Karpas-422 (cell line): Measurements from ENCODE around the gene APOC3. TPM values are rescaled to one million over a fixed set of nuclear protein-coding genes. Genes with fewer than 3 reads are reported as not detected.
A peak's percentile ranks its signal among the peaks of the same experiment; 100 is the strongest.

Experiments used
- DNase-seq: peaks from one replicate; pipeline ENCODE4 v3.0.0-alpha.2; 2015
- H2AFZ ChIP-seq: fragments of 200-600 bp; sonication (generic); 2 replicates; pipeline ENCODE4 v1.6.1; 2014; ENCODE audit warnings: antibody characterized with exemption, low read length, mixed read lengths
- H3K27ac ChIP-seq: fragments of 200-600 bp; sonication (generic); 2 replicates; pipeline ENCODE4 v1.5.1; 2014; ENCODE audit warnings: mild to moderate bottlenecking, low read length, moderate library complexity
- H3K27me3 ChIP-seq: fragments of 200-600 bp; sonication (generic); 2 replicates; pipeline ENCODE4 v1.6.1; 2014; ENCODE audit warnings: low read length, mixed read lengths
- H3K36me3 ChIP-seq: fragments of 200-600 bp; sonication (generic); 2 replicates; pipeline ENCODE4 v1.6.1; 2014; ENCODE audit warnings: low read length, mixed read lengths; ENCODE audit not compliant: insufficient read depth
- H3K4me1 ChIP-seq: fragments of 200-600 bp; sonication (generic); 2 replicates; pipeline ENCODE4 v1.6.1; 2014; ENCODE audit warnings: mild to moderate bottlenecking, low read length, mixed read lengths
- H3K4me2 ChIP-seq: fragments of 200-600 bp; sonication (generic); 2 replicates; pipeline ENCODE4 v1.6.1; 2014; ENCODE audit warnings: low read length, low read depth, mild to moderate bottlenecking; ENCODE audit not compliant: poor library complexity, severe bottlenecking
- H3K4me3 ChIP-seq: fragments of 200-600 bp; sonication (generic); 2 replicates; pipeline ENCODE4 v1.5.1; 2014; ENCODE audit warnings: mild to moderate bottlenecking, antibody characterized with exemption, low read length, mixed read lengths
- H3K79me2 ChIP-seq: fragments of 200-600 bp; sonication (generic); 2 replicates; pipeline ENCODE4 v1.6.1; 2014; ENCODE audit warnings: mild to moderate bottlenecking, low read length, mixed read lengths
- H3K9ac ChIP-seq: fragments of 200-600 bp; sonication (generic); 2 replicates; pipeline ENCODE4 v1.6.0; 2014; ENCODE audit warnings: low read length
- H3K9me2 ChIP-seq: fragments of 200-600 bp; sonication (generic), shearing (Covaris generic); replicated peaks from 2 replicates; pipeline ENCODE4 v1.6.0; 2014; ENCODE audit warnings: mild to moderate bottlenecking, low read length, moderate library complexity; ENCODE audit not compliant: insufficient read depth
- H3K9me3 ChIP-seq: fragments of 300-700, 200-600 bp; sonication (generic); 2 replicates; pipeline ENCODE4 v1.6.1; 2014; ENCODE audit warnings: low read length, mixed read lengths
- H4K20me1 ChIP-seq: fragments of 200-600 bp; sonication (generic); 2 replicates; pipeline ENCODE4 v1.6.1; 2014; ENCODE audit warnings: mild to moderate bottlenecking, antibody characterized with exemption, low read length, low read depth; ENCODE audit not compliant: insufficient read depth
- total RNA-seq: library from RNA; depleted of rRNA; stranded (reverse); fragments of >200 nt; shearing (Covaris generic); gene quantifications from 2 replicates; pipeline ENCODE4 v1.2.3, GENCODE V29; 2014; ENCODE audit warnings: low replicate concordance; rRNA removed

APOC3 gene
- total RNA-seq, 1 experiment from 2014 or later: not detected

DNA sequence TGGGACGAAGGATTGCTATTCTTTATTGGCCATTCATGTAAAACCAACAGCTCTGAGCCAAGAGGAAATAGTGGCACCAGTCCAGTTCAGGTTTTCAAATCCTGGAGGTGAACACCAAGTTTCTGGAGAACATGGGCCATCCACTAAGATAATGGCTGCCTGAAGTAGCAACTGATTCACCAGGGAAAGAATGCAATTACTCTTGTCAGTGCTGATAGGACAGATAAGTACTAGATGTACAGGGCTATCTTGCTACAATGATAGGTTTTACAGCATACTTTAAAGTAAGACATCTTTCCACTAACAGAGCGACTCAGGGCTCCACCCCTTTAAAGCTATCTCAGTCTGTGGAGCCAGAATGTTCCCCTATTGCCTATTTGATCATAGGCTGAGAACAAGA is 44.5 kb downstream of the APOC3 start:
- DNase-seq: no peak
- Histone ChIP-seq H3K9me2 (no peaks in the 10 kb centered on the region), H3K4me2 (no peak overlapping the region), H3K27ac (no peak overlapping the region), H3K4me3 (no peak overlapping the region), H2AFZ (no peak overlapping the region), H3K79me2 (no peaks in the 10 kb centered on the region), H3K36me3 (no peaks in the 10 kb centered on the region), H3K9me3 (no peaks in the 10 kb centered on the region), H3K9ac (no peak overlapping the region), H3K27me3 (no peaks in the 10 kb centered on the region), H4K20me1 (no peaks in the 10 kb centered on the region), H3K4me1 (no peaks in the 10 kb centered on the region)

DNA sequence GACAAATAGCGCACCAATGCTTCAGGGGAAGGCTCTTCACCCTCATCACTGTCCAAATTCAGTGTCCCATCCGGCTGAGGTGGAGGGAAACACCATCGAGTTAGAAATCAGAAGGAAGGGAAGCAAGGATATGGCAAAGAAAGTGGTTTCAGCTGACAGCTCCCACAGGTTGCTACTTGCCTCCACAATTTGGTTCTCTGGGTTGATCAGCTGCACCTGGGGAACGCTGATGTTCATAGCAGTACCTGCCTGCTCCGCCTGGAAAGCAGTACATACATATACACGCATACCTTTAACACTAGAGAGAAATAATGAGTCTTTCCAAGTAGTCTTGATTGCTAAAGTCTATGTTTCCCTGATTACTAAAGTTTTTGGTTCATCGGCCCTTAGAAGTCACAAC is 45.5 kb downstream of the APOC3 start:
- H2AFZ ChIP-seq: no peak overlapping the region
- H3K4me1 ChIP-seq: no peaks in the 10 kb centered on the region
- no peak overlapping the region for H3K9ac ChIP-seq
- no peaks in the 10 kb centered on the region for H3K36me3 ChIP-seq
- no peaks in the 10 kb centered on the region for H3K27me3 ChIP-seq
- no peaks in the 10 kb centered on the region for H3K79me2 ChIP-seq
- no peak overlapping the region for H3K4me2 ChIP-seq
- H3K9me3 ChIP-seq: no peaks in the 10 kb centered on the region
- no peak overlapping the region for H3K27ac ChIP-seq
- no peak overlapping the region for H3K4me3 ChIP-seq
- H4K20me1 ChIP-seq: no peaks in the 10 kb centered on the region
- no peaks in the 10 kb centered on the region for H3K9me2 ChIP-seq
- DNase-seq: no peak

DNA sequence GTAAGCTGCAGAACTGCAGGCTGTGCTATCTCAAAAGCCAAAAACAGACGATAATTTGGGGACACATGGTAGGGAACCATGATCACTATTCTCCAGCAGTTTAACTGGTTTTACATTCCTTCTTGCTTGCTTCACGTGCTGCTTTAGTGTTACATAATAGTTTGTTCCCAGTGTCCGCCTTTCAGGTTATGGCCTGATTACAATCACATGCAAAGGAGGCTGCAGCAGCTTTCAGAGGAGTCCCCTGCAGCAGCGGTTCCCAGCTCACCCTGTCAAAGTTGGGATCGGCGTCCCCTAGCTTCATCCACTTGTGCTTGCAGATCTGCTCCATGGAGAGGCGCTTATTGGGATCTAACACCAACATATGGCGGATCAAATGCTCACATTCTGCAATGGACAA is 46.9 kb downstream of the APOC3 start:
- H3K79me2 ChIP-seq: no peaks in the 10 kb centered on the region
- H3K4me2 ChIP-seq: no peak overlapping the region
- no peak overlapping the region for H3K27ac ChIP-seq
- H4K20me1 ChIP-seq: no peaks in the 10 kb centered on the region
- H3K4me3 ChIP-seq: no peak overlapping the region
- no peaks in the 10 kb centered on the region for H3K36me3 ChIP-seq
- no peaks in the 10 kb centered on the region for H3K27me3 ChIP-seq
- H3K4me1 ChIP-seq: no peaks in the 10 kb centered on the region
- no peak overlapping the region for H2AFZ ChIP-seq
- DNase-seq: no peak
- H3K9ac ChIP-seq: no peak overlapping the region
- no peaks in the 10 kb centered on the region for H3K9me3 ChIP-seq
- H3K9me2 ChIP-seq: no peaks in the 10 kb centered on the region

DNA sequence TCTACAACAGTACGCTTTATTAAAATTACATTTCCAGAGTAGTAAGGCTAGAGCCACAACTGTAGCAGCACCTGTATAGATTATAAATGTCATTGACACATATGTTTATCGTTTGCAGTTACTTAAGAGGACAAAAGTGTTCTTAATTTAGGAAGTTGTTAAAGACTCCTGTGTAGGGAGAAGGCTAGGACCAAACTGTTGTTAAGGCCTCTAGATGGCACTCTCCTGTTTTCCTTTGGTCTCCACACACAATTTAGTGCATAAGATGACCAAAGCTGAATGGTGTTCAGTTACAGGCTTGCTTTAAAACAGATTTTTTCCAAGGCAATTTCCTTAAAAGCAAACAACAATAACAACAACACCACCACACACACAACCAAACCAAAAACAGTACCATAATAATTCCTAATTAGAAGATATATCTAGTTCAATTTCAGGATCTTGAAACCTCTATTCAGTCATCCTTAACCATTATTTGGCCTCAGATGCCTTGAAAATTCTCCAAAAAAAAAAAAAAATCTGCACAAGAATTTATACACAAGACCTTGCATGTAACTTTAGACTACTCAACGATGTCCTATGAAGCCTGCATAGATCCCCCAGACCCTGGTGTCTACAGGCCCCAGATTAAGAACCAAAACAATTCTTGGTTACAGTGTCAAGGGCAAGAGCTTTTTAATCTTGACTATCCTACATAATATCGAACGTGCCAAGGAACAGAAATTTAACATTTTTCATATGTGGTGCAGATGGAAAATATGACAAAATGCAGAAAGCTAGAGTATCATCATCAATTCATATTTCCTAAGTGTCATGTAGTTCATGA is 50.3 kb downstream of the APOC3 start:
- no peaks in the 10 kb centered on the region for H3K27me3 ChIP-seq
- H4K20me1 ChIP-seq: no peaks in the 10 kb centered on the region
- no peaks in the 10 kb centered on the region for H3K4me1 ChIP-seq
- DNase-seq: peak; percentile 53
- H3K79me2 ChIP-seq: no peaks in the 10 kb centered on the region
- no peaks in the 10 kb centered on the region for H3K9me2 ChIP-seq
- no peak overlapping the region for H3K4me3 ChIP-seq
- H3K4me2 ChIP-seq: no peak overlapping the region
- no peaks in the 10 kb centered on the region for H3K36me3 ChIP-seq
- H3K27ac ChIP-seq: no peak overlapping the region
- no peak overlapping the region for H3K9ac ChIP-seq
- no peaks in the 10 kb centered on the region for H3K9me3 ChIP-seq
- H2AFZ ChIP-seq: no peak overlapping the region

DNA sequence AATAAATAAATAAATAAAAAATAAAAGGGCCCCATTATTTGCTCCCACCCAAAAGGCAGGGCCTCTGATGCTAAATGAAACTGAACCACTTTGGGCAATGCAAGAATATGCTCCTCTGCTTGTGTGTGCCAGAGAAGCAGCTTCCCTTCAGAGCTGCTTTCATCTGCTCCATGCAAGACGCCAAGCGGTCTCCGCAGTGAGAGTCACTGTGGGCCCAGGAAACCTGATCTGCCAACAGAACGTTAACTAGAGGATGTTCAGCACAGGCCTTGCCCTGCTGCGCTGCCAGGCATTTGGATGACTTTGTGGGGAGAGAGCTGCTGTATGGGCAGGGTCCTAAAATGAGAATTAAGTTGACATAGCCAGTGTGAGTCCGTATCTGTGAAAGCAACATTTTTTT is 51.4 kb downstream of the APOC3 start:
- no peak overlapping the region for H3K27ac ChIP-seq
- H3K4me3 ChIP-seq: no peak overlapping the region
- no peaks in the 10 kb centered on the region for H3K79me2 ChIP-seq
- H3K4me2 ChIP-seq: no peak overlapping the region
- DNase-seq: no peak
- H2AFZ ChIP-seq: no peak overlapping the region
- no peak overlapping the region for H3K9ac ChIP-seq
- no peaks in the 10 kb centered on the region for H3K9me3 ChIP-seq
- no peaks in the 10 kb centered on the region for H3K4me1 ChIP-seq
- no peaks in the 10 kb centered on the region for H3K36me3 ChIP-seq
- no peaks in the 10 kb centered on the region for H4K20me1 ChIP-seq
- H3K9me2 ChIP-seq: no peaks in the 10 kb centered on the region
- no peaks in the 10 kb centered on the region for H3K27me3 ChIP-seq

- Histone ChIP-seq H3K27ac (no peak overlapping the region), H2AFZ (no peak overlapping the region), H3K27me3 (no peaks in the 10 kb centered on the region), H3K36me3 (no peaks in the 10 kb centered on the region), H4K20me1 (no peaks in the 10 kb centered on the region), H3K9me3 (no peaks in the 10 kb centered on the region), H3K9me2 (no peaks in the 10 kb centered on the region), H3K4me2 (no peak overlapping the region), H3K4me1 (no peaks in the 10 kb centered on the region), H3K4me3 (no peak overlapping the region), H3K79me2 (no peaks in the 10 kb centered on the region), H3K9ac (no peak overlapping the region)
- no peak for DNase-seq
Observed at GRCh38 chr11:116882386-116882785, 52.7 kb downstream of the APOC3 start.

Other genes with a start within 250 kb of the APOC3 start
- 6.4 and 14.1 TPM in 2 replicates for gene BUD13, start 56.9 kb upstream of the APOC3 start, total RNA-seq
- 29.8 and 44.7 TPM in 2 replicates for gene ZPR1, start 41.9 kb upstream of the APOC3 start, total RNA-seq
- not detected in 2 replicates for gene APOA5, start 38.0 kb upstream of the APOC3 start, total RNA-seq
- not detected in 2 replicates for gene APOA4, start 6.6 kb upstream of the APOC3 start, total RNA-seq
- gene APOA1, start 7.7 kb downstream of the APOC3 start, total RNA-seq: not detected in 2 replicates